ENCODE data around the gene SH3BP4.

SH3BP4 gene

GRCh38 chr2:234977228-234977679 lies 25.4 kb downstream of the SH3BP4 start:
- no peak overlapping the region for H3K4me3 ChIP-seq (ENCODE audit: low read depth, low read length)
- no peak for DNase-seq (ENCODE audit: low read depth)
- TF ChIP-seq CTCF (IDR thresholded peaks at IDR 0.05; ENCODE audit: insufficient read depth, low read depth, low read length, missing control alignments) = no peak

GRCh38 chr2:234978466-234979203 lies 26.8 kb downstream of the SH3BP4 start:
- no peak for TF ChIP-seq CTCF (IDR thresholded peaks at IDR 0.05; ENCODE audit: insufficient read depth, low read depth, low read length, missing control alignments)
- no peak overlapping the region for H3K4me3 ChIP-seq (ENCODE audit: low read depth, low read length)
- no peak for DNase-seq (ENCODE audit: low read depth)

- no peak for TF ChIP-seq CTCF (IDR thresholded peaks at IDR 0.05; ENCODE audit: insufficient read depth, low read depth, low read length, missing control alignments)
- H3K4me3 ChIP-seq (ENCODE audit: low read depth, low read length) = no peak overlapping the region
Measured at GRCh38 chr2:234979204-234980167, 27.7 kb downstream of the SH3BP4 start.

GRCh38 chr2:234980451-234981187 lies 28.8 kb downstream of the SH3BP4 start:
- H3K4me3 ChIP-seq (ENCODE audit: low read depth, low read length) = no peak overlapping the region
- TF ChIP-seq CTCF (IDR thresholded peaks at IDR 0.05; ENCODE audit: insufficient read depth, low read depth, low read length, missing control alignments) = no peak
- no peak for DNase-seq (ENCODE audit: low read depth)

More at GRCh38 chr2:234979204-234980167, 27.7 kb downstream of the SH3BP4 start:
- DNase-seq (ENCODE audit: low read depth) = no peak

GRCh38 chr2:234981197-234982095 lies 29.6 kb downstream of the SH3BP4 start:
- DNase-seq (ENCODE audit: low read depth) = no peak
- TF ChIP-seq CTCF (IDR thresholded peaks at IDR 0.05; ENCODE audit: insufficient read depth, low read depth, low read length, missing control alignments) = no peak
- no peak overlapping the region for H3K4me3 ChIP-seq (ENCODE audit: low read depth, low read length)

All from GM12865 (cell line).